Loucy (cell line): ENCODE data around the gene PHC3.

Source experiments
- CTCF ChIP-seq: fragments of 200-600 bp; sonication (generic); conservative IDR thresholded peaks from 2 replicates; pipeline ENCODE4 v1.5.1; 2014; ENCODE audit warnings: mild to moderate bottlenecking, antibody characterized with exemption, low read length
- EZH2phosphoT487 ChIP-seq: fragments of 200-600 bp; IDR thresholded peaks from 2 replicates; pipeline ENCODE4 v1.6.1; 2018; ENCODE audit warnings: antibody characterized with exemption, mild to moderate bottlenecking, moderate library complexity, borderline replicate concordance

- no peak for TF ChIP-seq CTCF
- no peak for TF ChIP-seq EZH2phosphoT487
Observed at GRCh38 chr3:170162630-170163029, 18.9 kb downstream of the PHC3 start.
